PC-9 (cell line): ENCODE measurements around the gene BRCA1. TPM values are rescaled to one million over a fixed set of nuclear protein-coding genes. Genes with fewer than 3 reads are reported as not detected.

Source experiments
- BruUV-seq: library from RNA; stranded (reverse); fragments of 400-500 nt; replicated peaks from 2 replicates; lab custom pipeline; 2021; lab: Mats Ljungman, UMichigan
- CTCF ChIA-PET: fragments of 300-600 bp; sonication (Branson Sonifier 250); formaldehyde crosslinking; loops from one replicate; lab custom pipeline; 2022; ENCODE audit warnings: antibody characterized with exemption; lab: Charles Lee
- POLR2A ChIA-PET: fragments of 300-600 bp; sonication (Branson Sonifier 250); formaldehyde crosslinking; loops from one replicate; lab custom pipeline; 2022; ENCODE audit warnings: antibody characterized with exemption; ENCODE audit not compliant: unreplicated experiment; lab: Charles Lee
- DNase-seq, 2 experiments: peaks; one replicate each; pipeline versions ENCODE4 v3.0.0 to v3.0.0-alpha.2; 2015 to 2022; ENCODE audit warnings: mixed read lengths in 1 of 2
- H2AFZ ChIP-seq: fragments of 200-600 bp; sonication (generic); 2 replicates; pipeline ENCODE4 v1.8.1; 2017; ENCODE audit warnings: antibody characterized with exemption
- H3F3A ChIP-seq: fragments of 200-600 bp; sonication (generic); 2 replicates; pipeline ENCODE4 v1.8.1; 2017; ENCODE audit warnings: antibody characterized with exemption, mild to moderate bottlenecking, low read depth; ENCODE audit not compliant: insufficient read depth
- H3K27ac ChIP-seq: fragments of 200-600 bp; sonication (generic); 2 replicates; pipeline ENCODE4 v1.6.1; 2016; ENCODE audit warnings: mixed run types
- H3K27me3 ChIP-seq: fragments of 200-600 bp; sonication (generic); 2 replicates; pipeline ENCODE4 v1.6.1; 2016; ENCODE audit warnings: low read depth, mixed run types; ENCODE audit not compliant: insufficient read depth
- H3K36me3 ChIP-seq: fragments of 200-600 bp; sonication (generic); 2 replicates; pipeline ENCODE4 v1.6.1; 2016; ENCODE audit warnings: low read depth, mixed run types
- H3K4me1 ChIP-seq: fragments of 200-600 bp; sonication (generic); replicated peaks from 2 replicates; pipeline ENCODE4 v1.6.1; 2016; ENCODE audit warnings: mixed run types; ENCODE audit not compliant: insufficient read depth
- H3K4me2 ChIP-seq: fragments of 200-600 bp; sonication (generic); 2 replicates; pipeline ENCODE4 v1.6.1; 2017; ENCODE audit warnings: mixed run types
- H3K4me3 ChIP-seq: fragments of 200-600 bp; sonication (generic); 2 replicates; pipeline ENCODE4 v1.6.1; 2016; ENCODE audit warnings: mixed run types
- H3K79me2 ChIP-seq: fragments of 200-600 bp; sonication (generic); 2 replicates; pipeline ENCODE4 v1.6.1; 2017; ENCODE audit warnings: low read depth, mixed run types
- H3K9me2 ChIP-seq: fragments of 200-600 bp; sonication (generic); 2 replicates; pipeline ENCODE4 v1.8.1; 2017; ENCODE audit warnings: mild to moderate bottlenecking; ENCODE audit not compliant: insufficient read depth
- H3K9me3 ChIP-seq: fragments of 200-600 bp; sonication (generic); 2 replicates; pipeline ENCODE4 v1.8.1; 2016; ENCODE audit warnings: low read depth; ENCODE audit not compliant: insufficient read depth
- H4K20me1 ChIP-seq: fragments of 200-600 bp; sonication (generic); 2 replicates; pipeline ENCODE4 v1.8.1; 2017; ENCODE audit not compliant: insufficient read depth
- CTCF ChIP-seq: fragments of 200-600 bp; sonication (generic); conservative IDR thresholded peaks from 2 replicates; pipeline ENCODE4 v1.6.1; 2017; ENCODE audit warnings: mixed run types, antibody characterized with exemption, mild to moderate bottlenecking, moderate library complexity
- EZH2 ChIP-seq: fragments of 200-600 bp; sonication (generic); IDR thresholded peaks from 2 replicates; pipeline ENCODE4 v1.8.0; 2017; ENCODE audit warnings: antibody characterized with exemption, low read depth
- intact Hi-C: fragments of 100-400 bp; cut with micrococcal nuclease; formaldehyde crosslinking; loops from one replicate; pipeline ENCODE4 v1.10.0; 2022; ENCODE audit not compliant: unreplicated experiment
- total RNA-seq: library from RNA; stranded (reverse); gene quantifications from 2 replicates; pipeline ENCODE4 v1.2.3, GENCODE V29; 2021

Gene BRCA1
- total RNA-seq, 1 experiment from 2014 or later = 52.0 TPM

- BruUV-seq = no TSS peak
- Histone ChIP-seq H3F3A (0 out of 2 replicates have a peak, but pooled peaks cover 12% of the 10 kb centered on the region), H3K27ac (no peak overlapping the region), H3K27me3 (no peaks in the 10 kb centered on the region), H3K9me3 (no peaks in the 10 kb centered on the region), H2AFZ (no peak overlapping the region), H3K36me3 (peaks cover 13% of the 10 kb centered on the region), H3K4me2 (peak overlapping the region; percentile 91; the same call in 1 of the 2 replicates), H3K79me2 (peaks cover 66% of the 10 kb centered on the region), H3K9me2 (no peaks in the 10 kb centered on the region), H4K20me1 (peaks cover 21% of the 10 kb centered on the region), H3K4me1 (no peaks in the 10 kb centered on the region; the same call in none of the 2 replicates), H3K4me3 (peak overlapping the region; percentile 87; the same call in 1 of the 2 replicates)
- CTCF ChIA-PET = no interaction called here
- POLR2A ChIA-PET = interaction anchor here (0.6 kb wide), 1 partner anchor 230 kb away, joined by 3 read pairs; no protein-coding TSS in a partner anchor
- intact Hi-C loops = no loop called here
- TF ChIP-seq EZH2 (no peak), CTCF (no peak)
- DNase-seq = no peak
These were observed 1.7 kb upstream of the BRCA1 start for GRCh38 chr17:43126911-43127290.

GRCh38 chr17:43125967-43126910 lies 1.1 kb upstream of the BRCA1 start:
- H3K4me2 ChIP-seq = peak overlapping the region; percentile 91
- H3K9me2 ChIP-seq = no peaks in the 10 kb centered on the region
- BruUV-seq = TSS peak; percentile 79
- H3K4me3 ChIP-seq = peak overlapping the region; percentile 87
- peaks cover 12% of the 10 kb centered on the region; the same call in 1 of the 2 replicates for H3F3A ChIP-seq
- H3K27ac ChIP-seq = peak overlapping the region; percentile 98
- intact Hi-C loops = loop anchor here (1.0 kb wide), 2 partner anchors 45 to 105 kb away; partner anchors contain the start of gene NBR1
- ChIA-PET CTCF (no interaction called here), POLR2A (interaction anchor here (0.6 kb wide), 1 partner anchor 231 kb away, joined by 3 read pairs; no protein-coding TSS in a partner anchor)
- H3K79me2 ChIP-seq = peaks cover 66% of the 10 kb centered on the region
- peak overlapping the region; percentile 74 for H2AFZ ChIP-seq
- H3K9me3 ChIP-seq = no peaks in the 10 kb centered on the region
- H3K36me3 ChIP-seq = peaks cover 16% of the 10 kb centered on the region
- TF ChIP-seq EZH2 (no peak), CTCF (no peak)
- no peaks in the 10 kb centered on the region; the same call in none of the 2 replicates for H3K4me1 ChIP-seq
- H4K20me1 ChIP-seq = peaks cover 17% of the 10 kb centered on the region
- H3K27me3 ChIP-seq = no peaks in the 10 kb centered on the region
- DNase-seq = no peak
